GM21381 (cell line): ENCODE results near the gene RMI1.
A peak's percentile ranks its signal among the peaks of the same experiment; 100 is the strongest.
"Not testable (repeated sequence)": the region's sequence is repeated elsewhere in the genome, so short reads cannot be mapped to it uniquely, and the experiment has no call there.

ENCODE experiments used
- ATAC-seq: cut with Tn5 transposase; IDR thresholded peaks from one replicate; pipeline ENCODE4 v1.9.1; 2021; ENCODE audit warnings: mild to moderate bottlenecking, moderate library complexity; ENCODE audit not compliant: unreplicated experiment

RMI1 gene

GRCh38 chr9:84002344-84002743 is 21.7 kb downstream of the RMI1 start:
- peak; percentile 86 for ATAC-seq

- ATAC-seq = no peak
Observed at GRCh38 chr9:84003246-84003645, 22.6 kb downstream of the RMI1 start.

GRCh38 chr9:84007662-84008061 is 27.1 kb downstream of the RMI1 start:
- ATAC-seq = no peak

- no peak for ATAC-seq
Observed at GRCh38 chr9:84024041-84024575, 43.5 kb downstream of the RMI1 start.

- ATAC-seq = no peak
Observed at GRCh38 chr9:84027201-84027600, 46.6 kb downstream of the RMI1 start.

- no peak for ATAC-seq
Observed at GRCh38 chr9:84031534-84031933, 50.9 kb downstream of the RMI1 start.

- not testable (repeated sequence) for ATAC-seq
Observed at GRCh38 chr9:84041857-84042256, 61.3 kb downstream of the RMI1 start.

- ATAC-seq = no peak
Observed at GRCh38 chr9:84045481-84046097, 65.0 kb downstream of the RMI1 start.
